IMR-90 (cell line): ENCODE results near the gene TNFRSF25. TPM values are rescaled to one million over a fixed set of nuclear protein-coding genes. Genes with fewer than 3 reads are reported as not detected.

Experiments used
- ATAC-seq: fragments of 200-7000 bp; cut with Tn5 transposase; 2 replicates; pipeline ENCODE4 v1.9.1; 2020; ENCODE audit warnings: low read depth, mild to moderate bottlenecking, moderate library complexity
- BruUV-seq: library from RNA; stranded (reverse); fragments of 400-500 nt; replicated peaks from 2 replicates; lab custom pipeline; 2021; lab: Mats Ljungman, UMichigan
- CTCF ChIA-PET: fragments of 300-600 bp; formaldehyde crosslinking; extraction: SDS; loops from one replicate; lab custom pipeline; 2021; ENCODE audit warnings: antibody characterized with exemption; lab: Yijun Ruan, JAX
- POLR2A ChIA-PET: fragments of 300-600 bp; sonication (Branson Sonifier 250); formaldehyde crosslinking; loops from one replicate; lab custom pipeline; 2022; ENCODE audit warnings: antibody characterized with exemption; ENCODE audit not compliant: unreplicated experiment; lab: Charles Lee
- DNase-seq: peaks from one replicate; pipeline ENCODE4 v3.0.0; 2013
- H2AFZ ChIP-seq: replicated peaks from 2 replicates; pipeline ENCODE3; 2013; ENCODE audit warnings: low read length, mild to moderate bottlenecking; ENCODE audit not compliant: poor library complexity
- H2AK5ac ChIP-seq: 2 replicates; pipeline ENCODE4 v1.6.1; 2013; ENCODE audit warnings: low read depth, low read length, inconsistent platforms
- H2AK9ac ChIP-seq: replicated peaks from 2 replicates; pipeline ENCODE3; 2013; ENCODE audit warnings: mild to moderate bottlenecking, low read depth, low read length, moderate library complexity; ENCODE audit not compliant: poor library complexity
- H2BK120ac ChIP-seq: 2 replicates; pipeline ENCODE4 v1.6.1; 2013; ENCODE audit warnings: low read depth, low read length, inconsistent platforms
- H2BK15ac ChIP-seq: 3 replicates; pipeline ENCODE4 v1.6.1; 2013; ENCODE audit warnings: low read depth, low read length, inconsistent platforms
- H2BK20ac ChIP-seq: 2 replicates; pipeline ENCODE4 v1.6.1; 2013; ENCODE audit warnings: low read depth, mild to moderate bottlenecking, inconsistent platforms, low read length, moderate library complexity
- H2BK5ac ChIP-seq: 2 replicates; pipeline ENCODE4 v1.6.1; 2013; ENCODE audit warnings: mild to moderate bottlenecking, low read depth, low read length, inconsistent platforms; ENCODE audit not compliant: poor library complexity, severe bottlenecking
- H3K14ac ChIP-seq: replicated peaks from 2 replicates; pipeline ENCODE4 v1.6.1; 2013; ENCODE audit warnings: low read depth, low read length, inconsistent platforms
- H3K18ac ChIP-seq: 2 replicates; pipeline ENCODE4 v1.6.1; 2013; ENCODE audit warnings: low read depth, low read length, control low read depth
- H3K23ac ChIP-seq: 2 replicates; pipeline ENCODE4 v1.6.1; 2013; ENCODE audit warnings: low read depth, low read length, inconsistent platforms
- H3K27ac ChIP-seq: 2 replicates; pipeline ENCODE4 v1.5.1; 2013; ENCODE audit warnings: mild to moderate bottlenecking, control low read depth, low read length; ENCODE audit not compliant: insufficient read depth
- H3K27me3 ChIP-seq: 2 replicates; pipeline ENCODE4 v1.6.1; 2013; ENCODE audit warnings: low read length; ENCODE audit not compliant: control insufficient read depth, insufficient read depth
- H3K36me3 ChIP-seq: 2 replicates; pipeline ENCODE4 v1.6.1; 2013; ENCODE audit warnings: low read length, mixed read lengths; ENCODE audit not compliant: control insufficient read depth, insufficient read depth
- H3K4ac ChIP-seq: 2 replicates; pipeline ENCODE4 v1.6.1; 2013; ENCODE audit warnings: low read depth, low read length, inconsistent platforms
- H3K4me1 ChIP-seq: 2 replicates; pipeline ENCODE4 v1.6.1; 2013; ENCODE audit warnings: low read length, mixed read lengths; ENCODE audit not compliant: control insufficient read depth, insufficient read depth
- H3K4me2 ChIP-seq: 2 replicates; pipeline ENCODE4 v1.6.1; 2013; ENCODE audit warnings: low read depth, mild to moderate bottlenecking, control low read depth, low read length, moderate library complexity
- H3K4me3 ChIP-seq: 2 replicates; pipeline ENCODE4 v1.5.1; 2013; ENCODE audit warnings: low read depth, mild to moderate bottlenecking, control low read depth, low read length, moderate library complexity; ENCODE audit not compliant: insufficient read depth
- H3K56ac ChIP-seq: 2 replicates; pipeline ENCODE4 v1.6.1; 2013; ENCODE audit warnings: low read length, inconsistent platforms; ENCODE audit not compliant: insufficient read depth; ENCODE audit errors: extremely low read depth
- H3K79me1 ChIP-seq, 2 experiments: 2 replicates each; pipeline ENCODE4 v1.6.1; 2013; ENCODE audit warnings: low read length in 2 of 2, inconsistent platforms in 1 of 2, low read depth in 1 of 2
- H3K9ac ChIP-seq: 2 replicates; pipeline ENCODE4 v1.6.1; 2013; ENCODE audit warnings: low read depth, low read length, control low read depth
- H3K9me1 ChIP-seq: 2 replicates; pipeline ENCODE4 v1.6.1; 2013; ENCODE audit warnings: low read length, inconsistent platforms; ENCODE audit not compliant: insufficient read depth
- H3K9me3 ChIP-seq: 2 replicates; pipeline ENCODE4 v1.6.1; 2013; ENCODE audit warnings: low read length; ENCODE audit not compliant: control insufficient read depth, insufficient read depth
- H4K20me1 ChIP-seq: 2 replicates; pipeline ENCODE4 v1.6.1; 2013; ENCODE audit warnings: low read length, inconsistent platforms; ENCODE audit not compliant: insufficient read depth
- H4K5ac ChIP-seq: 2 replicates; pipeline ENCODE4 v1.6.1; 2013; ENCODE audit warnings: mild to moderate bottlenecking, low read depth, low read length, control low read depth
- H4K8ac ChIP-seq, 2 experiments: 2 replicates each; pipeline ENCODE4 v1.6.1; 2013; ENCODE audit warnings: low read depth in 2 of 2, low read length in 2 of 2, control low read depth in 1 of 2, inconsistent platforms in 1 of 2
- H4K91ac ChIP-seq: 2 replicates; pipeline ENCODE4 v1.6.1; 2013; ENCODE audit warnings: low read depth, low read length, inconsistent platforms; ENCODE audit not compliant: insufficient read depth
- MXI1 ChIP-seq: IDR thresholded peaks from 2 replicates; pipeline ENCODE4 v1.6.1; 2012; ENCODE audit warnings: low read depth, mild to moderate bottlenecking, low read length, moderate library complexity, borderline replicate concordance
- NFE2L2 ChIP-seq: fragments of 150-350 bp; IDR thresholded peaks from 2 replicates; pipeline ENCODE4 v1.6.1; 2016; ENCODE audit warnings: low read depth, mild to moderate bottlenecking, low read length
- SMC3 ChIP-seq: fragments of 150-350 bp; IDR thresholded peaks from 2 replicates; pipeline ENCODE4 v1.6.1; 2016; ENCODE audit warnings: low read depth, mild to moderate bottlenecking, antibody characterized with exemption, low read length, moderate library complexity
- USF2 ChIP-seq: fragments of 150-350 bp; IDR thresholded peaks from 2 replicates; pipeline ENCODE4 v1.6.1; 2017; ENCODE audit warnings: mild to moderate bottlenecking, antibody characterized with exemption, low read length, low read depth
- WGBS, 2 experiments: methylation state at CpG; one replicate each; pipeline versions ENCODE4 v1.1.5 to v1.1.7; 2013; ENCODE audit warnings: missing lambda C conversion rate in 2 of 2; ENCODE audit not compliant: insufficient read length in 1 of 2; ENCODE audit errors: extremely low coverage in 2 of 2; 5-methylcytosine and 5-hydroxymethylcytosine counted together
- dilution Hi-C: fragments of 300-500 bp; cut with HindIII; formaldehyde crosslinking; loops from one replicate; pipeline ENCODE4 v1.14.3; 2018; ENCODE audit warnings: low sequenced_read_pairs; ENCODE audit not compliant: unreplicated experiment
- in situ Hi-C: fragments of 300-500 bp; cut with MboI; formaldehyde crosslinking; loops from 3 replicates; pipeline ENCODE4 v1.14.3; 2019; ENCODE audit warnings: low sequenced_read_pairs, inconsistent platforms, mixed read lengths
- intact Hi-C: fragments of 100-400 bp; cut with micrococcal nuclease; formaldehyde crosslinking; loops from 2 replicates; pipeline ENCODE4 v1.10.0; 2022
- polyA plus RNA-seq, 3 experiments: library from polyadenylated mRNA; depleted of rRNA; stranded (reverse); fragments of >200 nt; gene quantifications; 2 replicates each; pipeline ENCODE4 v1.2.3, GENCODE V29; 2012; ENCODE audit warnings: low replicate concordance in 1 of 3
- total RNA-seq: library from RNA; depleted of rRNA; stranded (reverse); fragments of >200 nt; gene quantifications from 2 replicates; pipeline ENCODE4 v1.2.3, GENCODE V29; 2012

Gene TNFRSF25
- total and polyA plus RNA-seq, 2 of the 4 experiments (the other 2 are of a cell fraction): 1.3 to 11.2 TPM

GRCh38 chr1:6424000-6424565 is 41.9 kb downstream of the TNFRSF25 start:
- ChIA-PET CTCF (interaction anchor here (1.5 kb wide), 1 partner anchor 10 kb away, joined by 7 read pairs; no protein-coding TSS in a partner anchor), POLR2A (no interaction called here)
- in situ Hi-C loops: no loop called here
- H2BK15ac ChIP-seq: no peak overlapping the region
- no peak overlapping the region for H3K23ac ChIP-seq
- no peak overlapping the region for H3K4ac ChIP-seq
- H3K27me3 ChIP-seq: peaks cover 86% of the 10 kb centered on the region
- H3K18ac ChIP-seq: no peak overlapping the region
- no peaks in the 10 kb centered on the region; the same call in 1 of the 2 replicates for H3K4me1 ChIP-seq
- ATAC-seq (peak; percentile 22; the same call in 1 of the 2 replicates), DNase-seq (no peak)
- dilution Hi-C loops: no loop called here
- 8% methylated on average over 29 of the region's 35 CpGs; no CpG with 5 or more reads in 1 of the 2 experiments for WGBS, 2 experiments
- no peak overlapping the region for H4K91ac ChIP-seq
- H4K5ac ChIP-seq: no peak overlapping the region
- H3K36me3 ChIP-seq: no peaks in the 10 kb centered on the region
- no peak overlapping the region for H4K8ac ChIP-seq
- H3K27ac ChIP-seq: no peak overlapping the region
- no peaks in the 10 kb centered on the region for H3K9me1 ChIP-seq
- no peak overlapping the region for H3K9ac ChIP-seq
- H3K79me1 ChIP-seq: no peaks in the 10 kb centered on the region
- H3K14ac ChIP-seq: no peak overlapping the region
- intact Hi-C loops: no loop called here
- no peak overlapping the region for H2BK5ac ChIP-seq
- no peak overlapping the region for H3K56ac ChIP-seq
- TF ChIP-seq USF2 (no peak), SMC3 (no peak), MXI1 (no peak), NFE2L2 (no peak)
- no peak overlapping the region for H2AK9ac ChIP-seq
- no peaks in the 10 kb centered on the region for H3K9me3 ChIP-seq
- no peak overlapping the region for H2AK5ac ChIP-seq
- BruUV-seq: no TSS peak
- H4K20me1 ChIP-seq: peaks cover 11% of the 10 kb centered on the region; the same call in 1 of the 2 replicates
- no peak overlapping the region for H3K4me3 ChIP-seq
- H2BK120ac ChIP-seq: no peak overlapping the region
- no peak overlapping the region for H2AFZ ChIP-seq
- no peak overlapping the region for H2BK20ac ChIP-seq
- H3K4me2 ChIP-seq: no peak overlapping the region
